ENCODE data around the gene TBC1D23.

GRCh38 chr3:100278910-100279309 lies 18.1 kb downstream of the TBC1D23 start:
- TF ChIP-seq CTCF (IDR thresholded peaks at IDR 0.05) (no peak), POLR2AphosphoS5 (IDR thresholded peaks at IDR 0.05) (no peak)

Measured in transverse colon (tissue), 4 donors.